Endothelial cell of umbilical vein (primary cell): Measurements from ENCODE around the gene MATN1. TPM values are rescaled to one million over a fixed set of nuclear protein-coding genes. Genes with fewer than 3 reads are reported as not detected.

ENCODE experiments used
- BruUV-seq: library from RNA; stranded (reverse); fragments of 400-500 nt; replicated peaks from 2 replicates; lab custom pipeline; 2021; lab: Mats Ljungman, UMichigan
- CTCF ChIA-PET: fragments of 300-600, 350-600 bp; sonication (Branson Sonifier 250); formaldehyde crosslinking; loops from one replicate; lab custom pipeline; 2021; ENCODE audit warnings: antibody characterized with exemption, inconsistent platforms; lab: Charles Lee
- POLR2A ChIA-PET: fragments of 300-600, 350-600 bp; sonication (Branson Sonifier 250); formaldehyde crosslinking; loops from one replicate; lab custom pipeline; 2021; ENCODE audit warnings: antibody characterized with exemption, inconsistent platforms; lab: Charles Lee
- DNase-seq: peaks from one replicate; pipeline ENCODE4 v3.0.0-alpha.2; 2011; ENCODE audit warnings: low read depth, low spot score
- FAIRE-seq: peaks from 2 replicates; lab custom pipeline; 2011; peaks lifted over from hg19 to GRCh38; lab: Jason Lieb, UNC
- H2AFZ ChIP-seq: 2 replicates; pipeline ENCODE4 v1.6.0; 2012; ENCODE audit warnings: low read depth, low read length, control low read depth, inconsistent platforms
- H3K27ac ChIP-seq: 2 replicates; pipeline ENCODE4 v1.5.1; 2011; ENCODE audit warnings: low read depth, mild to moderate bottlenecking, control low read depth, low read length, moderate library complexity; ENCODE audit not compliant: insufficient read depth
- H3K27me3 ChIP-seq, 2 experiments: 2 replicates each; pipeline versions ENCODE4 v1.6.0 to v1.6.1; 2011; ENCODE audit warnings: low read length in 2 of 2, mixed read lengths in 1 of 2; ENCODE audit not compliant: control insufficient read depth in 2 of 2, insufficient read depth in 2 of 2
- H3K36me3 ChIP-seq, 2 experiments: 2 replicates in 1 of 2; 3 replicates in 1 of 2; pipeline ENCODE4 v1.5.1; 2011; ENCODE audit warnings: low read length in 2 of 2, mild to moderate bottlenecking in 1 of 2, moderate library complexity in 1 of 2; ENCODE audit not compliant: control insufficient read depth in 2 of 2, insufficient read depth in 2 of 2; ENCODE audit errors: extremely low read depth in 1 of 2
- H3K4me1 ChIP-seq: 3 replicates; pipeline ENCODE4 v1.5.1; 2011; ENCODE audit warnings: mild to moderate bottlenecking, low read length; ENCODE audit not compliant: control insufficient read depth, insufficient read depth; ENCODE audit errors: extremely low read depth
- H3K4me2 ChIP-seq: 2 replicates; pipeline ENCODE4 v1.6.1; 2011; ENCODE audit warnings: low read length, control low read depth, mixed read lengths; ENCODE audit not compliant: insufficient read depth
- H3K4me3 ChIP-seq, 3 experiments: fragments of 200-600 bp in 1 of 3; sonication (generic), shearing (Covaris generic) in 1 of 3; replicated peaks in 1 of 3; 2 replicates each; pipeline ENCODE4 v1.5.1; 2011 to 2016; ENCODE audit warnings: control low read depth in 3 of 3, low read length in 3 of 3, mild to moderate bottlenecking in 2 of 3, inconsistent platforms in 1 of 3, low read depth in 1 of 3, moderate library complexity in 1 of 3; ENCODE audit not compliant: insufficient read depth in 1 of 3
- H3K79me2 ChIP-seq: 2 replicates; pipeline ENCODE4 v1.6.0; 2012; ENCODE audit warnings: low read length, inconsistent platforms; ENCODE audit not compliant: control insufficient read depth, insufficient read depth
- H3K9ac ChIP-seq: replicated peaks from 2 replicates; pipeline ENCODE3; 2011; ENCODE audit warnings: low read length, control low read depth; ENCODE audit not compliant: insufficient read depth; ENCODE audit errors: extremely low read depth
- H3K9me1 ChIP-seq: replicated peaks from 3 replicates; pipeline ENCODE4 v1.6.0; 2011; ENCODE audit warnings: mild to moderate bottlenecking, low read length; ENCODE audit not compliant: control insufficient read depth, insufficient read depth; ENCODE audit errors: extremely low read depth
- H3K9me3 ChIP-seq: replicated peaks from 2 replicates; pipeline ENCODE4 v1.5.1; 2012; ENCODE audit warnings: low read length, inconsistent platforms; ENCODE audit not compliant: control insufficient read depth, insufficient read depth
- H4K20me1 ChIP-seq: replicated peaks from 2 replicates; pipeline ENCODE3; 2011; ENCODE audit warnings: mild to moderate bottlenecking, low read length; ENCODE audit not compliant: control insufficient read depth, insufficient read depth; ENCODE audit errors: extremely low read depth
- EZH2 ChIP-seq: IDR thresholded peaks from 2 replicates; pipeline ENCODE4 v1.6.1; 2012; ENCODE audit warnings: borderline replicate concordance, low read depth, mild to moderate bottlenecking, moderate library complexity, low read length, inconsistent platforms; ENCODE audit not compliant: severe bottlenecking
- FOS ChIP-seq: IDR thresholded peaks from 2 replicates; pipeline ENCODE4 v1.6.1; 2011; ENCODE audit warnings: mild to moderate bottlenecking, low read length, moderate library complexity, borderline replicate concordance; ENCODE audit not compliant: insufficient read depth
- GATA2 ChIP-seq: IDR thresholded peaks from 2 replicates; pipeline ENCODE4 v1.7.0; 2011; ENCODE audit warnings: low read depth, mild to moderate bottlenecking, moderate library complexity, mixed read lengths, low read length; ENCODE audit not compliant: insufficient read length, insufficient read depth
- JUN ChIP-seq: IDR thresholded peaks from 2 replicates; pipeline ENCODE4 v1.6.1; 2011; ENCODE audit warnings: borderline replicate concordance, low read depth; ENCODE audit not compliant: insufficient read length, insufficient read depth
- MYC ChIP-seq: IDR thresholded peaks from one replicate; pipeline ENCODE4 v1.6.1; 2011; ENCODE audit warnings: mild to moderate bottlenecking, low read depth, low read length
- POLR2A ChIP-seq: IDR thresholded peaks from 2 replicates; pipeline ENCODE4 v1.6.1; 2012; ENCODE audit warnings: low read depth, mild to moderate bottlenecking, control low read depth, low read length
- POLR2AphosphoS5 ChIP-seq: IDR thresholded peaks from 2 replicates; pipeline ENCODE4 v1.6.1; 2012; ENCODE audit warnings: low read depth, mild to moderate bottlenecking, control low read depth, low read length, moderate library complexity; ENCODE audit not compliant: insufficient read depth
- dilution Hi-C: fragments of 300-500 bp; cut with MboI; formaldehyde crosslinking; loops from one replicate; pipeline ENCODE4 v1.15.0; 2019; ENCODE audit warnings: low sequenced_read_pairs; ENCODE audit not compliant: extremely low pct_ligation_motif_present
- intact Hi-C: fragments of 100-400 bp; cut with micrococcal nuclease; formaldehyde crosslinking; loops from one replicate; pipeline ENCODE4 v1.10.0; 2022
- polyA plus RNA-seq, 4 experiments: library from polyadenylated mRNA; depleted of rRNA in 3 of 4; stranded (reverse) in 3 of 4; unstranded in 1 of 4; fragments of >200 nt; gene quantifications; 2 replicates each; pipeline versions ENCODE4 v1.2.1 to v1.2.3, GENCODE V29; 2011 to 2012; ENCODE audit warnings: missing spikeins in 1 of 4
- total RNA-seq: library from RNA; stranded (reverse); gene quantifications from 2 replicates; pipeline ENCODE4 v1.2.3, GENCODE V29; 2021
- TF ChIP-seq, protein P1 (sequence below): IDR thresholded peaks from 2 replicates; pipeline ENCODE4 v1.6.1; 2011; ENCODE audit not compliant: insufficient read depth, insufficient read length
- TF ChIP-seq, protein P2 (sequence below), 2 donors: IDR thresholded peaks; 1 replicate in 1 of 2; 2 replicates in 1 of 2; pipeline ENCODE4 v1.5.1; 2011; ENCODE audit warnings: low read length in 2 of 2, mild to moderate bottlenecking in 2 of 2, moderate library complexity in 2 of 2, control low read depth in 1 of 2, inconsistent platforms in 1 of 2, low read depth in 1 of 2; ENCODE audit not compliant: insufficient read depth in 1 of 2; ENCODE audit errors: extremely low read depth in 1 of 2

Gene MATN1
- total and polyA plus RNA-seq, 2 donors (not counting 3 experiments of a cell fraction or from before 2014, with no cell fraction given) = 0.29 to 0.36 TPM

DNA sequence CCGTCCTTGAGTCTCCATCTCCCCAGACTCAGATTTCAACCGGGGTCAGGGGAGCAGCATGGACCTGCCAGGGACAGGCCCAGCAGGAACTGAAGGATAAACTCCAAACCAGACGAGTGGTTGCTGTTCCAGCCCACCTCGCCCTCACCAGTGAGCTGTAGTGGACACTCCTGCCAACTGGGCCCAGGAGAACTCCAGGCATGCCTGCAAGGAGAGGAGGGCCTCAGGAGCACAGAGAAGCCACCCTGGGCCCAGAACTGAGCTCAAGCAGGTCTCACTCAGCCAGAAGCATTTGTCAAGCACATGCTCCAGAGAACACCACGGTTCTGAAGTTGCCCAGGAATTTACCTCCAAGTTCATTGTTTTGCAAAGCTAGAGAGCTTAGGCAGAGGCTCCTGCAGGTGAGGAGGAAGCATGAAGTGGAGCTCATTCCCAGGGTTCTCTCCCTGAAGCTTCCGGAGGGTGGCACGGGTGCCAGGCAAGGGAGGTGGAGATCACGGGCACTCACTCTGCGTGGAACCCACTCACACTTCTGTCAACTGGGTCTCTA is 61.0 kb downstream of the MATN1 start:
- dilution Hi-C loops (no loop called here), intact Hi-C loops (no loop called here)
- Histone ChIP-seq H3K9me1 (no peaks in the 10 kb centered on the region), H3K4me3 (no peak overlapping the region), H3K79me2 (no peaks in the 10 kb centered on the region), H3K4me2 (no peak overlapping the region), H3K9ac (no peak overlapping the region), H4K20me1 (no peaks in the 10 kb centered on the region), H3K36me3 (no peaks in the 10 kb centered on the region), H3K4me1 (no peaks in the 10 kb centered on the region), H2AFZ (no peak overlapping the region), H3K9me3 (no peaks in the 10 kb centered on the region), H3K27ac (no peak overlapping the region), H3K27me3 (no peaks in the 10 kb centered on the region)
- ChIA-PET CTCF (no interaction called here), POLR2A (no interaction called here)
- TF ChIP-seq, protein P1, sequence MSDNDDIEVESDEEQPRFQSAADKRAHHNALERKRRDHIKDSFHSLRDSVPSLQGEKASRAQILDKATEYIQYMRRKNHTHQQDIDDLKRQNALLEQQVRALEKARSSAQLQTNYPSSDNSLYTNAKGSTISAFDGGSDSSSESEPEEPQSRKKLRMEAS = no peak
- TF ChIP-seq GATA2 = no peak
- TF ChIP-seq FOS = no peak
- TF ChIP-seq EZH2 = no peak
- no peak for TF ChIP-seq POLR2A
- no peak for TF ChIP-seq POLR2AphosphoS5
- TF ChIP-seq JUN = no peak
- TF ChIP-seq, protein P2, sequence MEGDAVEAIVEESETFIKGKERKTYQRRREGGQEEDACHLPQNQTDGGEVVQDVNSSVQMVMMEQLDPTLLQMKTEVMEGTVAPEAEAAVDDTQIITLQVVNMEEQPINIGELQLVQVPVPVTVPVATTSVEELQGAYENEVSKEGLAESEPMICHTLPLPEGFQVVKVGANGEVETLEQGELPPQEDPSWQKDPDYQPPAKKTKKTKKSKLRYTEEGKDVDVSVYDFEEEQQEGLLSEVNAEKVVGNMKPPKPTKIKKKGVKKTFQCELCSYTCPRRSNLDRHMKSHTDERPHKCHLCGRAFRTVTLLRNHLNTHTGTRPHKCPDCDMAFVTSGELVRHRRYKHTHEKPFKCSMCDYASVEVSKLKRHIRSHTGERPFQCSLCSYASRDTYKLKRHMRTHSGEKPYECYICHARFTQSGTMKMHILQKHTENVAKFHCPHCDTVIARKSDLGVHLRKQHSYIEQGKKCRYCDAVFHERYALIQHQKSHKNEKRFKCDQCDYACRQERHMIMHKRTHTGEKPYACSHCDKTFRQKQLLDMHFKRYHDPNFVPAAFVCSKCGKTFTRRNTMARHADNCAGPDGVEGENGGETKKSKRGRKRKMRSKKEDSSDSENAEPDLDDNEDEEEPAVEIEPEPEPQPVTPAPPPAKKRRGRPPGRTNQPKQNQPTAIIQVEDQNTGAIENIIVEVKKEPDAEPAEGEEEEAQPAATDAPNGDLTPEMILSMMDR (IDR thresholded peaks at IDR 0.05; ENCODE audit: extremely low read depth in 1 of 2, insufficient read depth in 1 of 2, low read depth in 1 of 2, low read length in 2 of 2) = no peak
- no peak for TF ChIP-seq MYC
- no peak for FAIRE-seq
- no peak for DNase-seq
- no TSS peak for BruUV-seq
